CD4-positive, alpha-beta T cell treated with Interleukin-10 for 1 hour (primary cell): ENCODE data around the gene MEG3.

ENCODE experiments used
- DNase-seq: peaks from one replicate; pipeline ENCODE4 v3.0.0-alpha.2; 2020

The MEG3 gene

GRCh38 chr14:100825713-100826331 lies at the start of gene MEG3:
TSS of gene MEG3 (plus strand) at chr14:100826118.
- no peak for DNase-seq

GRCh38 chr14:100776681-100777365 lies 49.1 kb upstream of the MEG3 start:
- DNase-seq, result no peak

- no peak for DNase-seq
These were observed 48.5 kb upstream of the MEG3 start for GRCh38 chr14:100777366-100777817.

- DNase-seq, result no peak
These were observed 47.9 kb upstream of the MEG3 start for GRCh38 chr14:100777818-100778525.

- no peak for DNase-seq
These were observed 47.4 kb upstream of the MEG3 start for GRCh38 chr14:100778526-100778882.

- no peak for DNase-seq
These were observed 46.8 kb upstream of the MEG3 start for GRCh38 chr14:100778951-100779690.

- no peak for DNase-seq
These were observed 46.2 kb upstream of the MEG3 start for GRCh38 chr14:100779691-100780080.

- no peak for DNase-seq
These were observed 45.7 kb upstream of the MEG3 start for GRCh38 chr14:100780246-100780645.

- no peak for DNase-seq
These were observed 45.1 kb upstream of the MEG3 start for GRCh38 chr14:100780646-100781355.

GRCh38 chr14:100781952-100782351 lies 44.0 kb upstream of the MEG3 start:
- no peak for DNase-seq

GRCh38 chr14:100782516-100783320 lies 43.2 kb upstream of the MEG3 start:
- DNase-seq, result no peak

GRCh38 chr14:100783630-100784370 lies 42.1 kb upstream of the MEG3 start:
- no peak for DNase-seq

- DNase-seq, result no peak
These were observed 41.2 kb upstream of the MEG3 start for GRCh38 chr14:100784523-100785337.

- no peak for DNase-seq
These were observed 40.6 kb upstream of the MEG3 start for GRCh38 chr14:100785338-100785615.

GRCh38 chr14:100785626-100786025 lies 40.3 kb upstream of the MEG3 start:
- no peak for DNase-seq

GRCh38 chr14:100786131-100786530 lies 39.8 kb upstream of the MEG3 start:
- no peak for DNase-seq

GRCh38 chr14:100786576-100787219 lies 39.2 kb upstream of the MEG3 start:
- DNase-seq, result no peak

- no peak for DNase-seq
These were observed 38.3 kb upstream of the MEG3 start for GRCh38 chr14:100787659-100788058.

GRCh38 chr14:100788517-100788916 lies 37.4 kb upstream of the MEG3 start:
- DNase-seq, result no peak

- DNase-seq, result no peak
These were observed 37.0 kb upstream of the MEG3 start for GRCh38 chr14:100788942-100789341.
